B cell (primary cell): ENCODE data around the gene CDHR3. TPM values are rescaled to one million over a fixed set of nuclear protein-coding genes. Genes with fewer than 3 reads are reported as not detected.

Experiments used
- ATAC-seq: fragments of 200-7000 bp; cut with Tn5 transposase; one replicate; pipeline ENCODE4 v1.10.0; 2021; ENCODE audit warnings: low read depth, mild to moderate bottlenecking, moderate number of reproducible peaks, moderate library complexity
- CTCF ChIA-PET: fragments of 350-600 bp; sonication (Branson Sonifier 250); formaldehyde crosslinking; loops from one replicate; lab custom pipeline; 2021; ENCODE audit warnings: antibody characterized with exemption, inconsistent platforms; lab: Charles Lee
- POLR2A ChIA-PET: fragments of 350-600 bp; sonication (Branson Sonifier 250); formaldehyde crosslinking; loops from one replicate; lab custom pipeline; 2021; ENCODE audit warnings: antibody characterized with exemption; lab: Charles Lee
- DNase-seq: peaks from one replicate; pipeline ENCODE4 v3.0.0; 2013
- H2AFZ ChIP-seq: 2 replicates; pipeline ENCODE4 v1.6.1; 2012; ENCODE audit warnings: mild to moderate bottlenecking, low read depth, low read length; ENCODE audit not compliant: insufficient read depth, poor library complexity, severe bottlenecking
- H3K27ac ChIP-seq, 2 donors: 1 replicate in 1 of 2; 2 replicates in 1 of 2; pipeline ENCODE4 v1.5.1; 2012 to 2013; ENCODE audit warnings: low read length in 2 of 2, mild to moderate bottlenecking in 2 of 2, moderate library complexity in 1 of 2
- H3K27me3 ChIP-seq, 4 experiments: fragments of 200-600 bp in 1 of 4; sonication (generic) in 1 of 4; replicated peaks in 1 of 4; 1 replicate in 2 of 4; 2 replicates in 2 of 4; pipeline versions ENCODE4 v1.6.1 to v1.7.0; 2013 to 2016; ENCODE audit warnings: low read length in 3 of 4, mild to moderate bottlenecking in 2 of 4, mixed read lengths in 1 of 4, moderate library complexity in 1 of 4; ENCODE audit not compliant: insufficient read depth in 4 of 4, control insufficient read depth in 3 of 4; ENCODE audit errors: control extremely low read depth in 1 of 4
- H3K36me3 ChIP-seq, 2 experiments: replicated peaks in 1 of 2; 1 replicate in 1 of 2; 2 replicates in 1 of 2; pipeline versions ENCODE4 v1.6.1 to v1.7.1; 2013; ENCODE audit warnings: low read length in 1 of 2; ENCODE audit not compliant: insufficient read depth in 2 of 2, control insufficient read depth in 1 of 2; ENCODE audit errors: control extremely low read depth in 1 of 2, extremely low read depth in 1 of 2
- H3K4me1 ChIP-seq, 2 donors: fragments of 200-600 bp in 1 of 2; sonication (generic) in 1 of 2; 1 replicate in 1 of 2; 2 replicates in 1 of 2; pipeline versions ENCODE4 v1.5.1 to v1.6.1; 2013 to 2017; ENCODE audit warnings: low read length in 2 of 2; ENCODE audit not compliant: control insufficient read depth in 2 of 2, insufficient read depth in 2 of 2
- H3K4me2 ChIP-seq: replicated peaks from 2 replicates; pipeline ENCODE3; 2012; ENCODE audit warnings: mild to moderate bottlenecking, low read depth, low read length; ENCODE audit not compliant: poor library complexity, severe bottlenecking
- H3K4me3 ChIP-seq, 5 experiments: fragments of 200-600 bp in 1 of 5; sonication (generic) in 1 of 5; 1 replicate in 3 of 5; 2 replicates in 2 of 5; pipeline versions ENCODE4 v1.5.1 to v1.7.0; 2011 to 2016; ENCODE audit warnings: low read length in 4 of 5, mild to moderate bottlenecking in 4 of 5, low read depth in 2 of 5, control low read depth in 1 of 5, moderate library complexity in 1 of 5; ENCODE audit not compliant: insufficient read depth in 1 of 5; ENCODE audit errors: control extremely low read depth in 1 of 5, extremely low read depth in 1 of 5
- H3K79me2 ChIP-seq: fragments of 200-600 bp; sonication (generic); one replicate; pipeline ENCODE4 v1.6.0; 2016; ENCODE audit warnings: low read length; ENCODE audit not compliant: control insufficient read depth, insufficient read depth
- H3K9ac ChIP-seq: fragments of 200-600 bp; sonication (generic); 2 replicates; pipeline ENCODE4 v1.6.1; 2017; ENCODE audit warnings: mild to moderate bottlenecking, low read length, moderate library complexity
- H3K9me3 ChIP-seq, 3 donors: one replicate each; pipeline versions ENCODE4 v1.6.1 to v1.7.1; 2013; ENCODE audit warnings: low read length in 2 of 3; ENCODE audit not compliant: control insufficient read depth in 2 of 3, insufficient read depth in 1 of 3; ENCODE audit errors: control extremely low read depth in 1 of 3
- H4K20me1 ChIP-seq: 2 replicates; pipeline ENCODE4 v1.6.0; 2012; ENCODE audit warnings: mild to moderate bottlenecking, low read length; ENCODE audit not compliant: insufficient read depth, control insufficient read depth, poor library complexity, severe bottlenecking
- H3K27ac Mint-ChIP-seq: one replicate; pipeline ENCODE4 v1.8.0; 2021; ENCODE audit warnings: mixed read lengths
- H3K27me3 Mint-ChIP-seq: one replicate; pipeline ENCODE4 v1.8.0; 2021; ENCODE audit warnings: mixed read lengths
- H3K4me1 Mint-ChIP-seq: one replicate; pipeline ENCODE4 v1.8.0; 2021; ENCODE audit warnings: mixed read lengths
- H3K4me3 Mint-ChIP-seq: one replicate; pipeline ENCODE4 v1.8.0; 2021; ENCODE audit warnings: mixed read lengths
- H3K9me3 Mint-ChIP-seq: one replicate; pipeline ENCODE4 v1.8.0; 2022; ENCODE audit warnings: mixed read lengths; ENCODE audit not compliant: insufficient read depth
- EZH2 ChIP-seq: IDR thresholded peaks from 2 replicates; pipeline ENCODE4 v1.6.1; 2012; ENCODE audit warnings: borderline replicate concordance, low read depth, mild to moderate bottlenecking, moderate library complexity, low read length; ENCODE audit not compliant: insufficient read depth, poor library complexity, severe bottlenecking
- WGBS: methylation state at CpG from one replicate; pipeline ENCODE4 v1.1.5; 2013; ENCODE audit warnings: missing lambda C conversion rate; ENCODE audit not compliant: insufficient coverage; 5-methylcytosine and 5-hydroxymethylcytosine counted together
- intact Hi-C: fragments of 100-400 bp; cut with micrococcal nuclease; formaldehyde crosslinking; loops from one replicate; pipeline ENCODE4 v1.10.0; 2022
- polyA plus RNA-seq: library from polyadenylated mRNA; depleted of rRNA; stranded (reverse); fragments of >200 nt; gene quantifications from 2 replicates; pipeline ENCODE4 v1.2.3, GENCODE V29; 2012
- total RNA-seq, 2 donors: library from RNA; stranded (reverse); fragments of 120-200 nt in 1 of 2; gene quantifications; 1 replicate in 1 of 2; 2 replicates in 1 of 2; pipeline versions ENCODE4 v1.2.3 to v1.2.4, GENCODE V29; 2013 to 2022
- TF ChIP-seq, protein P1 (sequence below): fragments of 200-600 bp; IDR thresholded peaks from one replicate; pipeline ENCODE4 v1.8.0; 2022; ENCODE audit warnings: antibody characterized with exemption, mild to moderate bottlenecking

Gene CDHR3
- total and polyA plus RNA-seq, 2 donors (not counting 1 experiment from before 2014, with no cell fraction given), result 0.34 to 2.6 TPM

DNA sequence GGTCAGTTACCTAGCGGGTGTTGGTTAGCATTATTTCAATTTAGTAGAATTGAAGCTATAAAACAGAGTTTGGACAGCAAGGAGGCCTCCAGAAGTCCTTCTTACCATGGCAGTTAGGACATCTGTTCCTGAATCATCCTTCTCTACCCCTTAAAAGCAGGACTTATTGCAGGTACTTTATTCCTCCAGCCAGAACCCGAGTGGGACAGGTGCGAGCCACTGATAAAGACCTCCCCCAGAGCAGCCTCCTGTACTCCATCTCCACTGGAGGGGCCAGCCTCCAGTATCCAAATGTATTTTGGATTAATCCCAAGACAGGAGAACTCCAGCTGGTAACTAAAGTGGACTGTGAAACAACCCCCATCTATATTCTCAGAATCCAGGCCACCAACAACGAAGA lies 54.6 kb downstream of the CDHR3 start:
- no peak overlapping the region for H3K4me3 Mint-ChIP-seq
- no peak overlapping the region for H2AFZ ChIP-seq
- DNase-seq (no peak), ATAC-seq (no peak)
- no peak overlapping the region for H3K4me2 ChIP-seq
- H3K9me3 Mint-ChIP-seq, result no peaks in the 10 kb centered on the region
- intact Hi-C loops, result no loop called here
- CTCF ChIA-PET, result interaction anchor here (0.9 to 1.8 kb wide), 3 partner anchors 9 to 365 kb away, joined by 3 to 7 read pairs (median 4); no protein-coding TSS in a partner anchor
- no peak overlapping the region for H3K27ac Mint-ChIP-seq
- H3K27me3 Mint-ChIP-seq, result no peaks in the 10 kb centered on the region
- POLR2A ChIA-PET, result no interaction called here
- H4K20me1 ChIP-seq, result no peaks in the 10 kb centered on the region
- H3K4me1 Mint-ChIP-seq, result peaks cover 39% of the 10 kb centered on the region
- H3K79me2 ChIP-seq, result no peaks in the 10 kb centered on the region
- WGBS, result 100% methylated on average over 3 of the region's 4 CpGs
- H3K9me3 ChIP-seq, result peaks cover 0 to 4% (median 0%) of the 10 kb centered on the region in 3 donors
- no peak overlapping the region for H3K9ac ChIP-seq
- no peak overlapping the region for H3K27ac ChIP-seq
- no peak overlapping the region for H3K4me3 ChIP-seq
- TF ChIP-seq, protein P1, sequence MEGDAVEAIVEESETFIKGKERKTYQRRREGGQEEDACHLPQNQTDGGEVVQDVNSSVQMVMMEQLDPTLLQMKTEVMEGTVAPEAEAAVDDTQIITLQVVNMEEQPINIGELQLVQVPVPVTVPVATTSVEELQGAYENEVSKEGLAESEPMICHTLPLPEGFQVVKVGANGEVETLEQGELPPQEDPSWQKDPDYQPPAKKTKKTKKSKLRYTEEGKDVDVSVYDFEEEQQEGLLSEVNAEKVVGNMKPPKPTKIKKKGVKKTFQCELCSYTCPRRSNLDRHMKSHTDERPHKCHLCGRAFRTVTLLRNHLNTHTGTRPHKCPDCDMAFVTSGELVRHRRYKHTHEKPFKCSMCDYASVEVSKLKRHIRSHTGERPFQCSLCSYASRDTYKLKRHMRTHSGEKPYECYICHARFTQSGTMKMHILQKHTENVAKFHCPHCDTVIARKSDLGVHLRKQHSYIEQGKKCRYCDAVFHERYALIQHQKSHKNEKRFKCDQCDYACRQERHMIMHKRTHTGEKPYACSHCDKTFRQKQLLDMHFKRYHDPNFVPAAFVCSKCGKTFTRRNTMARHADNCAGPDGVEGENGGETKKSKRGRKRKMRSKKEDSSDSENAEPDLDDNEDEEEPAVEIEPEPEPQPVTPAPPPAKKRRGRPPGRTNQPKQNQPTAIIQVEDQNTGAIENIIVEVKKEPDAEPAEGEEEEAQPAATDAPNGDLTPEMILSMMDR, result no peak
- no peak for TF ChIP-seq EZH2
- H3K27me3 ChIP-seq, result peaks cover 0 to 7% (median 0%) of the 10 kb centered on the region in 4 experiments
- peaks cover 31% of the 10 kb centered on the region in 2 donors for H3K4me1 ChIP-seq
- H3K36me3 ChIP-seq, result no peaks in the 10 kb centered on the region

DNA sequence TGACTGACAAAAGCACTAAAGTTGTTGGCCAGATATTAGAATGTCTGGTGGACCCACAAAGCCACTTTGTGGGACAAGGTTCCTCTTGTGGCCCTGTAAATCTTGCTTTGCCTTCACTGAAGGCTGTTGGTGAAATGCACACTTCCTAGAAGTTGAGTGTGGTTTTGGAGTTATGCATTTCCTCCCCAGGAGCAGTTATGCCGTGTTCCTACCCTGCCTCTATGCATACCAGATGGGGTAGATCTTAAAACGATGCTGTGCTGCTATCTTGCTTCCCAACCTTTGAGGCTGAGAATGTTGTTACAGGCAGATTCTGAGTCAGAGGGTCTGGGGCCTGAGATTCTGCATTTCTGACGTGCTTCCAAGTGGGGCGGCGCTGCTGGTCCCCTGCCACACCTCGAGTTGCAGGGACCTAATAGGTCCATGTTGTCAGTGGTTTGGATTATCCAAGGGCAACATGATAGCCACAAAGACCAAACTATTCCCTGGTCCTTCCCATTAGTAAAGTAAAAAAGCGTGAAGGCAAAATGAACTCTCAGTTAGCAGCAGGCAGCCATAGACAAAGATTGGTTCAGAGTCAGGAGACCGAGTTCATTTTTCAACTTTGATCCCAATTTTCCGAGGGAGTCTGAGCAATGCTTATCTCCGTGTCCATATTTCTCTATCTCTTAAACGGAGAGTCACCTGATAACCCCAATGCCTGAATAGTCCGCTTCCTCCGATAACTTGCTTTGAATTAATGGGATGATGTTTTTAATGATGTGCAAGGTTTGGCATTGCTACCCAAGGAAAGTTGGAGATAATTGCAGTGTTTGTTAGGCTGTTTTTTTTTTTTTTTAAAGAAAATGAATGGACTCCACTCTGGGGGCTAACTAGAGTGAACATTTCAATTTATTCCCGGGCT lies 55.8 kb downstream of the CDHR3 start:
- no peaks in the 10 kb centered on the region for H4K20me1 ChIP-seq
- H2AFZ ChIP-seq, result no peak overlapping the region
- H3K36me3 ChIP-seq, result no peaks in the 10 kb centered on the region
- no peak overlapping the region for H3K9ac ChIP-seq
- intact Hi-C loops, result no loop called here
- DNase-seq (no peak), ATAC-seq (no peak)
- no peaks in the 10 kb centered on the region for H3K79me2 ChIP-seq
- 72% methylated on average over 10 of the region's 14 CpGs for WGBS
- H3K4me1 ChIP-seq, result peaks cover 43% of the 10 kb centered on the region in 2 donors
- H3K4me1 Mint-ChIP-seq, result peaks cover 51% of the 10 kb centered on the region
- no peak overlapping the region for H3K4me3 Mint-ChIP-seq
- H3K9me3 Mint-ChIP-seq, result no peaks in the 10 kb centered on the region
- TF ChIP-seq EZH2, result no peak
- TF ChIP-seq, protein P1, result no peak
- CTCF ChIA-PET, result interaction anchor here (1.3 to 2.6 kb wide), 5 partner anchors 11 to 147 kb away, joined by 3 to 9 read pairs (median 5); no protein-coding TSS in a partner anchor
- H3K4me3 ChIP-seq, result no peak overlapping the region
- peaks cover 0 to 5% (median 0%) of the 10 kb centered on the region in 4 experiments for H3K27me3 ChIP-seq
- peak overlapping the region; percentile 46 for H3K27ac Mint-ChIP-seq
- no peak overlapping the region for H3K27ac ChIP-seq
- H3K27me3 Mint-ChIP-seq, result no peaks in the 10 kb centered on the region
- H3K9me3 ChIP-seq, result peaks cover 0 to 4% (median 0%) of the 10 kb centered on the region in 3 donors
- no peak overlapping the region for H3K4me2 ChIP-seq
- POLR2A ChIA-PET, result no interaction called here
